Measurements from ENCODE around the gene MAPK6.

DNA sequence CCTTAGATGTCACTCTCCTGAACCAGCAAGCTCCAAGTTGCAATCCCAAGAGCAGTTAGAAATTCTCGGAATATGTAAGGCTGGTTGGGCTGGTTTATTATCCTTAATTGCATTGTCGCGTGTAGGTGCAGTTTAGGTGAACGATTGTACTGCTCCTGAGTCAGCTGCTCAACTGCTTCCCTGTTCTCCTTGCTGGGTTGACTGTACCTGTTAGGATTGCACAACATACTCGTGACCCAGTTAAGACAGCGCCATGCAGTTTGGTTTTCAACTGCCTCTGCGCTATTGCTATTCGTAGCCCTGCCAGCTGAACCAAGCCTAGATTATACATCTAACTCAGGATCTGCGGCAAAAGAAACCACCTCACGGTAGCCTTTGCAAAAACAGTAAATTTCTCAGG lies 52.6 kb downstream of the MAPK6 start:
- no peak for TF ChIP-seq CTCF (conservative IDR thresholded peaks at IDR 0.05)
- TF ChIP-seq EZH2 (IDR thresholded peaks at IDR 0.05; ENCODE audit: low read depth), result no peak

Measured in PC-9 (cell line).